Colonic mucosa (tissue), 4 donors: ENCODE data around the gene HUNK. TPM values are rescaled to one million over a fixed set of nuclear protein-coding genes. Genes with fewer than 3 reads are reported as not detected.

Source experiments
- DNase-seq: peaks from one replicate; pipeline ENCODE4 v3.0.0-alpha.2; 2020
- H3K27ac ChIP-seq: fragments of 200-600 bp; one replicate; pipeline ENCODE4 v1.8.0; 2021
- H3K27me3 ChIP-seq: fragments of 200-600 bp; one replicate; pipeline ENCODE4 v1.8.0; 2021
- H3K36me3 ChIP-seq: fragments of 200-600 bp; one replicate; pipeline ENCODE4 v1.8.0; 2021
- H3K4me1 ChIP-seq: fragments of 200-600 bp; one replicate; pipeline ENCODE4 v1.8.0; 2021; ENCODE audit warnings: mild to moderate bottlenecking
- H3K4me3 ChIP-seq: fragments of 200-600 bp; one replicate; pipeline ENCODE4 v1.8.0; 2021
- H3K9ac ChIP-seq, 2 donors: one replicate each; pipeline ENCODE4 v1.7.0; 2013; ENCODE audit warnings: control low read depth in 2 of 2, low read depth in 2 of 2, low read length in 2 of 2
- H3K9me3 ChIP-seq: fragments of 200-600 bp; one replicate; pipeline ENCODE4 v1.8.0; 2021
- intact Hi-C: fragments of 100-400 bp; cut with DNase I; formaldehyde crosslinking; loops from one replicate; pipeline ENCODE4 v1.14.1; 2022
- total RNA-seq, 2 donors: library from RNA; stranded (reverse); fragmentation: NEBNext Ultra II Directional in 1 of 2; extraction: Animal tissue kit (Norgen Biotek cat#: 25700) in 1 of 2; gene quantifications; one replicate each; pipeline ENCODE4 v1.2.1, GENCODE V29; 2021
- TF ChIP-seq, protein P1 (sequence below): fragments of 200-600 bp; IDR thresholded peaks from one replicate; pipeline ENCODE4 v1.8.0; 2022; ENCODE audit warnings: antibody characterized with exemption, mild to moderate bottlenecking
- donor health status: healthy.
- donor health status: DM: no; HTN: no; CAD: no.
- donor health status: DM: no; HTN: no; CAD: no.

HUNK gene
- total RNA-seq, 2 donors from 2014 or later, result 7.2 to 13.0 TPM

DNA sequence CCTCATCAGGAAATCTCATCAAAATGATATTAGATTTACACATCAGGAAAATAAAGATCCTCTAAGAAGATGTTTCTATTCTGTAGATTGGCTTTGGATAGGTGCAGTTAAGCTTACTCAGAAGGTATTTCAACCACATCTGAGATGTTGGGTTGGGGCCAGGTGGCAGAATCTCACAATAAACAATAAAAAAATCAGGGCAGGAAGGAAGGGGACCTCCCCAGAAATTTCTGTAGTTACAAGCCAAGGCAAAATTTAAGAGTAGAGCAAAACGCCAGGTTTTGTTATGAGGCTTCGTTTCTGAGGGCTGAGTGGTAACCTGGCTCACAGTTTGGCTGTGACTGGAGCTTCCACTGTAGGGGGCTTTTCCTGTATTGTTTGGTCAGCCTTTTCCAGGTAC lies 84.8 kb downstream of the HUNK start:
- intact Hi-C loops, result no loop called here

DNA sequence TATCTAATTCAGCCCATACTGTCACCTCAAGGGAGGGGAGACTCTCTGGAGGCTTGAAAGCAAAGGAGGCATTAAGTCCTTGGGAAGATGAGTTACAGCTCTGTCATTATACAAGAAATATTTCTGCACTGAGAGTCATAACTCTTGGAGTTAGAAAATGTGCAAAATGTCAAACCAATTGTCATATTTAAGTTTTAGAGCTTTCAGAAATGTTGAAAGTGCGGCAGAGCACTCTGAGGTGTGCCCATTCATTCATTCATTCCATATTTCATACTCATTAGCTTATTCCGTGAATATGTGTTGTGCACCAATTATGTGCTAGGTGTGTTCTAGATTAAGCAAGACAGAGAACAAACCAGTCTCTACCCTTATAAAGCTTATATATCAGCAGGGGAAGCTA lies 87.1 kb downstream of the HUNK start:
- Histone ChIP-seq H3K4me3 (no peak overlapping the region), H3K9me3 (no peaks in the 10 kb centered on the region), H3K36me3 (no peaks in the 10 kb centered on the region), H3K27me3 (no peaks in the 10 kb centered on the region), H3K27ac (no peak overlapping the region), H3K9ac (no peak overlapping the region), H3K4me1 (no peaks in the 10 kb centered on the region)
- intact Hi-C loops, result no loop called here
- no peak for DNase-seq
- TF ChIP-seq, protein P1, sequence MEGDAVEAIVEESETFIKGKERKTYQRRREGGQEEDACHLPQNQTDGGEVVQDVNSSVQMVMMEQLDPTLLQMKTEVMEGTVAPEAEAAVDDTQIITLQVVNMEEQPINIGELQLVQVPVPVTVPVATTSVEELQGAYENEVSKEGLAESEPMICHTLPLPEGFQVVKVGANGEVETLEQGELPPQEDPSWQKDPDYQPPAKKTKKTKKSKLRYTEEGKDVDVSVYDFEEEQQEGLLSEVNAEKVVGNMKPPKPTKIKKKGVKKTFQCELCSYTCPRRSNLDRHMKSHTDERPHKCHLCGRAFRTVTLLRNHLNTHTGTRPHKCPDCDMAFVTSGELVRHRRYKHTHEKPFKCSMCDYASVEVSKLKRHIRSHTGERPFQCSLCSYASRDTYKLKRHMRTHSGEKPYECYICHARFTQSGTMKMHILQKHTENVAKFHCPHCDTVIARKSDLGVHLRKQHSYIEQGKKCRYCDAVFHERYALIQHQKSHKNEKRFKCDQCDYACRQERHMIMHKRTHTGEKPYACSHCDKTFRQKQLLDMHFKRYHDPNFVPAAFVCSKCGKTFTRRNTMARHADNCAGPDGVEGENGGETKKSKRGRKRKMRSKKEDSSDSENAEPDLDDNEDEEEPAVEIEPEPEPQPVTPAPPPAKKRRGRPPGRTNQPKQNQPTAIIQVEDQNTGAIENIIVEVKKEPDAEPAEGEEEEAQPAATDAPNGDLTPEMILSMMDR, result no peak

More for the DNA sequence above, 84.8 kb downstream of the HUNK start:
- TF ChIP-seq, protein P1, result no peak
- H3K27me3 ChIP-seq, result no peaks in the 10 kb centered on the region
- no peaks in the 10 kb centered on the region for H3K4me1 ChIP-seq
- DNase-seq, result no peak
- no peak overlapping the region for H3K9ac ChIP-seq
- no peaks in the 10 kb centered on the region for H3K9me3 ChIP-seq
- H3K27ac ChIP-seq, result no peak overlapping the region
- no peaks in the 10 kb centered on the region for H3K36me3 ChIP-seq
- H3K4me3 ChIP-seq, result no peak overlapping the region

DNA sequence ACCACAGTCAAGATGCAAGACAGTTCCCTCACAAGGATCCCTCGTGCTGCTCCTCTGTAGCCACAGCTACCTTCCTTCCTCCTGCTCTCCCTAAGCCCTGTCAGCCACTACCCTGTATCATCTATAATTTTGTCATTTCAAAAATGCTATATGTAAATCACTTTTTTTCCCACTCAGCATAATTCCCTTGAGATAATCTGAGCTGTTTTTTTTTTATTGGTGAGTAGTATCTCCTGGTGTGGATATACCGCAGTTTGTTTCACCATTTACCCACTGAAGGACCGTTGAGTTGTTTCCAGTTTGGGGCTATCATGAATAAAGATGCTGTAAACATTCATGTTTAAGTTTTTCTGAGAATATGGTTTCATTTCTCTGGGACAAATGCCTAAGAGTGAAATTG lies 88.2 kb downstream of the HUNK start:
- Histone ChIP-seq H3K36me3 (no peaks in the 10 kb centered on the region), H3K4me3 (no peak overlapping the region), H3K9ac (no peak overlapping the region), H3K27ac (no peak overlapping the region), H3K4me1 (no peaks in the 10 kb centered on the region), H3K9me3 (no peaks in the 10 kb centered on the region), H3K27me3 (no peaks in the 10 kb centered on the region)
- DNase-seq, result no peak
- TF ChIP-seq, protein P1, result no peak
- intact Hi-C loops, result no loop called here

DNA sequence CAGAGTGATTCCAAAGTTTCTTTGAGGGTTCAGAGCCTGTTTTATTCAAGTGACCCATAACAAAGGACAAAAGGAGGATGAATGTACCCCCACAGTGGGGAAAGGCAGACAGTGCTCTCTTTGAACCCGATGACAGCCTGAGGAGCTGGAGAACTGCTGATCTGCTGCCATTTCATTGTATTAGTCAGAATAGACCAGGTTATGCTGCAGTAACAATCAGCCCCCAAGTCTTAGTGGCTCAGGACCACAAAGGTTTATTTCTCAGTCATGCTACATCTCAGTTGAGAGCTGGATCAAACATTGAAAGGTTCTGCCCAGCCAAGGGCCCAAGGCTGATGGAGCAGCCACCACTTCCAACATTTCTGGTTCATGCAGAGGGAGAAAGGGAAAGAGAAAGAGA lies 88.9 kb downstream of the HUNK start:
- intact Hi-C loops, result no loop called here
- Histone ChIP-seq H3K27me3 (no peaks in the 10 kb centered on the region), H3K9me3 (no peaks in the 10 kb centered on the region), H3K4me3 (no peak overlapping the region), H3K36me3 (no peaks in the 10 kb centered on the region), H3K4me1 (no peaks in the 10 kb centered on the region), H3K9ac (no peak overlapping the region), H3K27ac (no peak overlapping the region)
- DNase-seq, result no peak
- TF ChIP-seq, protein P1, result no peak

DNA sequence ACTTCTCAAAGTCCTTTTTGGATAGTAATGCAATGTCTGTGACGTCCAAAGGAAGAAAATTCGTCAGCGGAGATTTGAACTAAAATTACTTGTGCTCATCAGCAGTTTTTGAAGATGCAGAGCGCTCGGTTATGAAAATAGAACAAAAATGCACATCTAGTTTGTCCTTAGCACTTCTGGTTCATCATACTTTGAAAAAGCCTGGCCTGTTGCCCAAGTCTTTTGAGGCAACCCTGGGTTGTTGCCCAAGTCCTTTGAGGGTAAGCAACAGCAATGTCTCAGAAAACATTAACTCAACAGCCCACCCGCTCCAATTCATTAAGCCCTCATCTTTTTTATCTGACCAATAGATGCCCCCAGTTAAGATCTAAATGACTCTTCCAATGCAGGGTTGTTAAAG lies 91.9 kb downstream of the HUNK start:
- DNase-seq, result no peak
- Histone ChIP-seq H3K9ac (no peak overlapping the region), H3K27me3 (no peaks in the 10 kb centered on the region), H3K9me3 (no peaks in the 10 kb centered on the region), H3K4me3 (no peak overlapping the region), H3K27ac (no peak overlapping the region), H3K4me1 (no peaks in the 10 kb centered on the region), H3K36me3 (no peaks in the 10 kb centered on the region)
- TF ChIP-seq, protein P1, result no peak
- intact Hi-C loops, result no loop called here

DNA sequence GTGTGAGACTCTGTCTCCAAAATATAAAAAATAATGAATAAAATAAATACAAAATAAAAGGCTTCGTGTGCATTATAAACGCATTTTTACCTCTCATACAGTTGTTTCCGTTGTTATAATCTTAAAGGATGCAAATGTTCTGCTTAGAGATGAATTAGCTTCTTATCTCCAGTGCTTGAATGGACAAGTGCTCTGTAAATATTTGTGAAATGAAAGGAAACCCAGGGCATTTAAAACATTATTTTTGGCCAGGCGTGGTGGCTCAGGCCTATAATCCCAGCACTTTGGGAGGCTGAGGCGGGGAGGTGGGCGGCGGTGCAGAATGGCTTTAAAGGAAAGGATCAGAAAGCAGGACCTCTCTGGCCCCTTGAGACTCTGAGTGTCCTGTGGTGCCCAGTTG lies 94.5 kb downstream of the HUNK start:
- Histone ChIP-seq H3K4me3 (no peak overlapping the region), H3K4me1 (no peaks in the 10 kb centered on the region), H3K27me3 (no peaks in the 10 kb centered on the region), H3K9me3 (no peaks in the 10 kb centered on the region), H3K9ac (no peak overlapping the region), H3K36me3 (no peaks in the 10 kb centered on the region), H3K27ac (no peak overlapping the region)
- intact Hi-C loops, result no loop called here
- TF ChIP-seq, protein P1, result no peak
- DNase-seq, result no peak
